Neural cell (in vitro differentiated cells): ENCODE data around the gene FAM186B. TPM values are rescaled to one million over a fixed set of nuclear protein-coding genes. Genes with fewer than 3 reads are reported as not detected.

Experiments
- H2AFZ ChIP-seq: fragments of 200-600, 300-800 bp; sonication (generic), shearing (Covaris generic); 2 replicates; pipeline ENCODE4 v1.6.0; 2014; ENCODE audit warnings: low read depth, mild to moderate bottlenecking, antibody characterized with exemption, low read length, moderate library complexity
- H3F3A ChIP-seq: fragments of 200-600 bp; shearing (Covaris generic); 2 replicates; pipeline ENCODE4 v1.6.1; 2016; ENCODE audit warnings: mild to moderate bottlenecking, moderate library complexity, mixed read lengths, antibody characterized with exemption, low read length; ENCODE audit not compliant: insufficient read depth, poor library complexity, severe bottlenecking
- H3K27ac ChIP-seq: fragments of 200-600, 300-800 bp; sonication (generic), shearing (Covaris generic); 2 replicates; pipeline ENCODE4 v1.5.1; 2014; ENCODE audit warnings: mild to moderate bottlenecking, low read length, moderate library complexity
- H3K27me3 ChIP-seq: fragments of 300-800, 200-600 bp; sonication (generic), shearing (Covaris generic); 2 replicates; pipeline ENCODE4 v1.6.0; 2014; ENCODE audit warnings: mild to moderate bottlenecking, low read depth, low read length, moderate library complexity; ENCODE audit not compliant: insufficient read depth
- H3K36me3 ChIP-seq: fragments of 300-800, 200-600 bp; sonication (generic), shearing (Covaris generic); 2 replicates; pipeline ENCODE4 v1.5.1; 2014; ENCODE audit warnings: mild to moderate bottlenecking, antibody characterized with exemption, low read length, moderate library complexity; ENCODE audit not compliant: insufficient read depth
- H3K4me2 ChIP-seq: fragments of 300-800, 200-600 bp; sonication (generic), shearing (Covaris generic); 2 replicates; pipeline ENCODE4 v1.6.0; 2014; ENCODE audit warnings: mild to moderate bottlenecking, low read length
- H3K4me3 ChIP-seq: fragments of 300-800, 200-600 bp; sonication (generic), shearing (Covaris generic); 2 replicates; pipeline ENCODE4 v1.5.1; 2014; ENCODE audit warnings: mild to moderate bottlenecking, low read length, moderate library complexity
- H3K79me2 ChIP-seq: fragments of 200-600 bp; shearing (Covaris generic); replicated peaks from 2 replicates; pipeline ENCODE4 v1.6.0; 2014; ENCODE audit warnings: mild to moderate bottlenecking, low read length, moderate library complexity; ENCODE audit not compliant: insufficient read depth
- H3K9ac ChIP-seq: fragments of 300-800, 200-600 bp; sonication (generic), shearing (Covaris generic); 2 replicates; pipeline ENCODE4 v1.6.1; 2016; ENCODE audit warnings: mild to moderate bottlenecking, low read length, mixed read lengths
- H3K9me2 ChIP-seq: fragments of 200-600 bp; shearing (Covaris generic); 2 replicates; pipeline ENCODE4 v1.6.1; 2016; ENCODE audit warnings: mild to moderate bottlenecking, low read length, mixed read lengths; ENCODE audit not compliant: insufficient read depth
- H3K9me3 ChIP-seq: fragments of 200-600, 300-800 bp; sonication (generic), shearing (Covaris generic); 2 replicates; pipeline ENCODE4 v1.6.1; 2016; ENCODE audit warnings: mild to moderate bottlenecking, mixed run types, low read length, moderate library complexity, mixed read lengths
- H4K20me1 ChIP-seq: fragments of 200-600 bp; shearing (Covaris generic); 2 replicates; pipeline ENCODE4 v1.6.1; 2016; ENCODE audit warnings: mild to moderate bottlenecking, mixed run types; ENCODE audit not compliant: insufficient read depth
- EP300 ChIP-seq: fragments of 450-650 bp; conservative IDR thresholded peaks from 2 replicates; pipeline ENCODE4 v1.6.1; 2014; ENCODE audit warnings: antibody characterized with exemption, mild to moderate bottlenecking, moderate library complexity; ENCODE audit not compliant: poor library complexity, severe bottlenecking
- EZH2 ChIP-seq: fragments of 200-600, 300-800 bp; shearing (Covaris generic), sonication (generic); IDR thresholded peaks from 2 replicates; pipeline ENCODE4 v1.6.1; 2014; ENCODE audit warnings: antibody characterized with exemption, low read length, borderline replicate concordance, mild to moderate bottlenecking; ENCODE audit not compliant: insufficient read depth, poor library complexity, severe bottlenecking
- MXI1 ChIP-seq: fragments of 450-650 bp; conservative IDR thresholded peaks from 2 replicates; pipeline ENCODE4 v1.6.1; 2014; ENCODE audit warnings: antibody characterized with exemption, mild to moderate bottlenecking; ENCODE audit not compliant: poor library complexity, severe bottlenecking
- POLR2AphosphoS5 ChIP-seq: IDR thresholded peaks from 2 replicates; pipeline ENCODE4 v1.6.1; 2012
- RAD21 ChIP-seq: fragments of 450-650 bp; conservative IDR thresholded peaks from 2 replicates; pipeline ENCODE4 v1.6.1; 2014; ENCODE audit warnings: antibody characterized with exemption, mild to moderate bottlenecking, moderate library complexity
- SMC3 ChIP-seq: fragments of 450-650 bp; conservative IDR thresholded peaks from 2 replicates; pipeline ENCODE4 v1.6.1; 2014; ENCODE audit warnings: antibody characterized with exemption, mild to moderate bottlenecking, moderate library complexity; ENCODE audit not compliant: poor library complexity
- TAF1 ChIP-seq: IDR thresholded peaks from 2 replicates; pipeline ENCODE4 v1.6.1; 2012; ENCODE audit warnings: low read depth
- polyA plus RNA-seq: library from polyadenylated mRNA; depleted of rRNA; stranded (reverse); fragments of >200 nt; gene quantifications from 2 replicates; pipeline ENCODE4 v1.2.3, GENCODE V29; 2014
- TF ChIP-seq, protein P1 (sequence below): IDR thresholded peaks from 2 replicates; pipeline ENCODE4 v1.6.1; 2012; ENCODE audit warnings: borderline replicate concordance
- TF ChIP-seq, protein P2 (sequence below): fragments of 450-650 bp; IDR thresholded peaks from 2 replicates; pipeline ENCODE4 v1.5.1; 2014; ENCODE audit warnings: antibody characterized with exemption, mild to moderate bottlenecking, moderate library complexity; ENCODE audit not compliant: poor library complexity, severe bottlenecking

The FAM186B gene
- polyA plus RNA-seq, 1 donor from 2014 or later = not detected

DNA sequence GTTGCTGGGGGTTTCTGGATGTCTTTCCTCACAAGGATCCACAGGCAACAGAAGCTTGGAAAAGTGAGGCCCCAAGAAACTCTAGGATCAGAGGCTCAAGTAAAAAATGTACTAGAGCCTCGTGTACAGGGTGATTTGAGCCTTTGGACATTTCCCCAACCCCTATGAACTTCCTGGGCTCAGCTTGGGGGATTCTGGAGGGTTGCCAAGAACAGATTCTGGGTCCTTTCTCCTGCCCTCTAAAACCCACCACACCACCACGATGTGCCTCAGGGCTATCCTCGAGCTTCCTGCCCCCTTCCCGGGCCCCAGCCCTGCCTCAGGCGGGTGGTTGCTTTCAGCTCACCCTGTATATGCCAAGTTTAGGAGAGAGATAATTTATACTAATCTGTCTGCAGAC, 583 bp downstream of the FAM186B start:
- Histone ChIP-seq H2AFZ (no peak overlapping the region), H3K4me3 (no peak overlapping the region), H3K27ac (no peak overlapping the region), H3K9me2 (no peaks in the 10 kb centered on the region), H3F3A (no peaks in the 10 kb centered on the region), H3K27me3 (no peaks in the 10 kb centered on the region), H3K79me2 (no peaks in the 10 kb centered on the region), H3K4me2 (no peak overlapping the region), H3K9ac (no peak overlapping the region), H3K36me3 (no peaks in the 10 kb centered on the region), H3K9me3 (no peaks in the 10 kb centered on the region), H4K20me1 (no peaks in the 10 kb centered on the region)
- no peak for TF ChIP-seq POLR2AphosphoS5
- no peak for TF ChIP-seq MXI1
- no peak for TF ChIP-seq EP300
- TF ChIP-seq RAD21 = no peak
- no peak for TF ChIP-seq EZH2
- no peak for TF ChIP-seq SMC3
- TF ChIP-seq, protein P1, sequence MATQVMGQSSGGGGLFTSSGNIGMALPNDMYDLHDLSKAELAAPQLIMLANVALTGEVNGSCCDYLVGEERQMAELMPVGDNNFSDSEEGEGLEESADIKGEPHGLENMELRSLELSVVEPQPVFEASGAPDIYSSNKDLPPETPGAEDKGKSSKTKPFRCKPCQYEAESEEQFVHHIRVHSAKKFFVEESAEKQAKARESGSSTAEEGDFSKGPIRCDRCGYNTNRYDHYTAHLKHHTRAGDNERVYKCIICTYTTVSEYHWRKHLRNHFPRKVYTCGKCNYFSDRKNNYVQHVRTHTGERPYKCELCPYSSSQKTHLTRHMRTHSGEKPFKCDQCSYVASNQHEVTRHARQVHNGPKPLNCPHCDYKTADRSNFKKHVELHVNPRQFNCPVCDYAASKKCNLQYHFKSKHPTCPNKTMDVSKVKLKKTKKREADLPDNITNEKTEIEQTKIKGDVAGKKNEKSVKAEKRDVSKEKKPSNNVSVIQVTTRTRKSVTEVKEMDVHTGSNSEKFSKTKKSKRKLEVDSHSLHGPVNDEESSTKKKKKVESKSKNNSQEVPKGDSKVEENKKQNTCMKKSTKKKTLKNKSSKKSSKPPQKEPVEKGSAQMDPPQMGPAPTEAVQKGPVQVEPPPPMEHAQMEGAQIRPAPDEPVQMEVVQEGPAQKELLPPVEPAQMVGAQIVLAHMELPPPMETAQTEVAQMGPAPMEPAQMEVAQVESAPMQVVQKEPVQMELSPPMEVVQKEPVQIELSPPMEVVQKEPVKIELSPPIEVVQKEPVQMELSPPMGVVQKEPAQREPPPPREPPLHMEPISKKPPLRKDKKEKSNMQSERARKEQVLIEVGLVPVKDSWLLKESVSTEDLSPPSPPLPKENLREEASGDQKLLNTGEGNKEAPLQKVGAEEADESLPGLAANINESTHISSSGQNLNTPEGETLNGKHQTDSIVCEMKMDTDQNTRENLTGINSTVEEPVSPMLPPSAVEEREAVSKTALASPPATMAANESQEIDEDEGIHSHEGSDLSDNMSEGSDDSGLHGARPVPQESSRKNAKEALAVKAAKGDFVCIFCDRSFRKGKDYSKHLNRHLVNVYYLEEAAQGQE = no peak
- TF ChIP-seq, protein P2, sequence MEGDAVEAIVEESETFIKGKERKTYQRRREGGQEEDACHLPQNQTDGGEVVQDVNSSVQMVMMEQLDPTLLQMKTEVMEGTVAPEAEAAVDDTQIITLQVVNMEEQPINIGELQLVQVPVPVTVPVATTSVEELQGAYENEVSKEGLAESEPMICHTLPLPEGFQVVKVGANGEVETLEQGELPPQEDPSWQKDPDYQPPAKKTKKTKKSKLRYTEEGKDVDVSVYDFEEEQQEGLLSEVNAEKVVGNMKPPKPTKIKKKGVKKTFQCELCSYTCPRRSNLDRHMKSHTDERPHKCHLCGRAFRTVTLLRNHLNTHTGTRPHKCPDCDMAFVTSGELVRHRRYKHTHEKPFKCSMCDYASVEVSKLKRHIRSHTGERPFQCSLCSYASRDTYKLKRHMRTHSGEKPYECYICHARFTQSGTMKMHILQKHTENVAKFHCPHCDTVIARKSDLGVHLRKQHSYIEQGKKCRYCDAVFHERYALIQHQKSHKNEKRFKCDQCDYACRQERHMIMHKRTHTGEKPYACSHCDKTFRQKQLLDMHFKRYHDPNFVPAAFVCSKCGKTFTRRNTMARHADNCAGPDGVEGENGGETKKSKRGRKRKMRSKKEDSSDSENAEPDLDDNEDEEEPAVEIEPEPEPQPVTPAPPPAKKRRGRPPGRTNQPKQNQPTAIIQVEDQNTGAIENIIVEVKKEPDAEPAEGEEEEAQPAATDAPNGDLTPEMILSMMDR = no peak
- no peak for TF ChIP-seq TAF1

DNA sequence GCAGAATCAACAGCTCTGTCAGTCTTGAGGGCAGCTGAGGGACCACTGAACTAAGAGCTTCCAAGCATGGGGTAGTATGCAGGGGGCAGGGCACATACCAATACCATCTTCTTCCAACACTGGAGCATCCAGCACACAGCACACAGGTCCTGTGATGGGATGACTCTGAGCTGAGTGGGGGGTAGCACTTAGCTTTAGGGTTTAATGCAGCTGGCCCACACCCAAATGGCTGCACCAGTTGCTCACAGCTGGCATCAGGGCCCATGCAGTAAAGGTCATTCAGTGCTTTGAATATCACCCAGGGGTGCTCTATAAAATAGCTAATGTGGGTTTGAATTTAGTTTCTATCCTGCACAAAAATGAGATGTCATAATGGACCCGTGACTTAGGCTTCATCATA, 1.7 kb downstream of the FAM186B start:
- Histone ChIP-seq H3K4me3 (no peak overlapping the region), H3K36me3 (no peaks in the 10 kb centered on the region)
- TF ChIP-seq EZH2 (no peak), EP300 (no peak), MXI1 (no peak), TAF1 (no peak), RAD21 (no peak), POLR2AphosphoS5 (no peak), SMC3 (no peak)
- TF ChIP-seq, protein P2 = no peak
- TF ChIP-seq, protein P1 = no peak

More for the DNA sequence above, 1.7 kb downstream of the FAM186B start:
- Histone ChIP-seq H3F3A (no peaks in the 10 kb centered on the region), H3K9ac (no peak overlapping the region), H2AFZ (no peak overlapping the region), H3K27ac (no peak overlapping the region), H4K20me1 (no peaks in the 10 kb centered on the region), H3K9me3 (no peaks in the 10 kb centered on the region), H3K79me2 (no peaks in the 10 kb centered on the region), H3K27me3 (no peaks in the 10 kb centered on the region), H3K4me2 (no peak overlapping the region), H3K9me2 (no peaks in the 10 kb centered on the region)
